Measurements from ENCODE around the gene PHKB. TPM values are rescaled to one million over a fixed set of nuclear protein-coding genes. Genes with fewer than 3 reads are reported as not detected.
A peak's percentile ranks its signal among the peaks of the same experiment; 100 is the strongest.
"Not testable (repeated sequence)": the region's sequence is repeated elsewhere in the genome, so short reads cannot be mapped to it uniquely, and the experiment has no call there.

Gene PHKB
- total RNA-seq, 1 experiment from 2014 or later, result 47.6 TPM

DNA sequence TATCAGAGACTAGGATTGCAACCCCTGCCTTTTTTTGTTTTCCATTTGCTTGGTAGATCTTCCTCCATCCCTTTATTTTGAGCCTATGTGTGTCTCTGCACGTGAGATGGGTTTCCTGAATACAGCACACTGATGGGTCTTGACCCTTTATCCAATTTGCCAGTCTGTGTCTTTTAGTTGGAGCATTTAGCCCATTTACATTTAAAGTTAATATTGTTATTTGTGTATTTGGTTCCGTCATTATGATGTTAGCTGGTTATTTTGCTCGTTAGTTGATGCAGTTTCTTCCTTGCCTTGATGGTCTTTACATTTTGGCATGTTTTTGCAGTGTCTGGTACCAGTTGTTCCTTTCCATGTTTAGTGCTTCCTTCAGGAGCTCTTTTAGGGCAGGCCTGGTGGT is 220.4 kb downstream of the PHKB start:
- not testable (repeated sequence) for DNase-seq (ENCODE audit: low read depth)

DNA sequence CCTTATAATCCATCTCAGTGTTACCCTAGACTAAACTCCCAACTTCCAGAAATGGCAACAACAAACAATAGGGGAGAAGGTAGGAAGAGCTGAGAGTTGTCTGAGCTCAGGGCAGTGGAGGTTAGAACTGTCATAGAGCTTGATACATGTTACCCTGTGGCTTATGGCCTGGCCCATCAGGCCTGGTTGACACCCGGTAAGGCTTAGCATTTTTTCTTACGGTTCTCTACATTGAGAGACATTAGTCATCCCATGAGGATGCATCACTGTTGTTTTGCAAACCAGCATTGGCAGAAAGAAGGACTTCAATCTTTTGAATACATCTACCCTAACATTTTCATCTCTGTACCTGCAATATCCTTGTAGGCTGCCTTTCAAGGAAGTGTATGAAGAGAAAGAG is 226.6 kb downstream of the PHKB start:
- peak; percentile 64 for DNase-seq (ENCODE audit: low read depth)

DNA sequence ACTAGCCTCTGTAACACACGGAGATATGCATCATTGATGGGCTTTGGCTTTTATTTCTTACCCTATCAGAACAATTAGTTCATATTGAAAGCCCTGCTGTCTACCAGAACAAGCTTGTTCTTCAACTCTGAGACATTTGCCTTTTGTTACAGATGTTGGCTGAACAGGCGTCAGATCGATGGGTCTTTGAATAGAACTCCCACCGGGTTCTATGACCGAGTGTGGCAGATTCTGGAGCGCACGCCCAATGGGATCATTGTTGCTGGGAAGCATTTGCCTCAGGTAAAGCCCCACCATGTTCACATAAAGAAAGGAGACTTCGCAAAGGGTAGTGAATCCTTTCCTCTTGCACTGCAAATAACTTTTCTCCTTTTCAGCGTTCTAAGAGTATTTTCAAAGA is 232.1 kb downstream of the PHKB start:
- DNase-seq (ENCODE audit: low read depth), result no peak

DNA sequence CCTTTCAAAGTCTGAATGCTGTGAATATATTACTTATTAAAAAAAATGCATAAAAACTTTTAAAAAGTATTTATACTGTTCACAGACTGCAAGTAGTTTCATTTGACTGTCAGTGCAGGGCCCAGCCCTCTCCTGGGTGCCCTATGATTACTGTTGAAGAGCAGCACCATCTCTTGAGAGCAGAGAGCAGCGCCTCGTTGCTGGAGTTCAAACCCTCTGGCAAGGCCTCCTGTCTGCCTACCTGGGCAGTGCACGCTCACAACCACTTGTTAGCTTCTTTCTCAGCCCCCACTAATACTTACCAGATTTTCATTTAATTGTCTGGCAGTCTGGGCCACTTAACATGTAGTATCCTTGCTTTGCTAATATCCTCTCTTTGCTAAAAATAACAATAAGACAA is 233.4 kb downstream of the PHKB start:
- DNase-seq (ENCODE audit: low read depth), result no peak

DNA sequence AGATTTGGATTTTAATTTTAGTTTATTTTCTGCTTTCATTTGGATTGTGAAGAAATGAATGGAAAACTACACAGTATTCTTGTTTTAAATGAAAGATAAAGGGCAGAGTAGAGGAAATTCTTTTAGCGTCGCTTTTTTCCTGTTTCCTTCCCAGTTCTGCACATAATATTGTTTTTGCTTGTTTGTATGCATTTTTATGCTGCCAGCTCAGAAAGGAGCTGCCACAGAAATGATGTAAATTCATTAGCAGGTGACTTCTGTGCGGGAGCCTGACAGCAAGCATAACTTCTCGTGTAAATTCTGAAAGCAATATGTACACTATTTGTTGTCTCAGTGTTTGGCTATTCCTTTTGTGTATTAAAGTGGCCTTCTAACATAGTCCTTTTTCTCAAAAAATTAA is 234.6 kb downstream of the PHKB start:
- DNase-seq (ENCODE audit: low read depth), result no peak

DNA sequence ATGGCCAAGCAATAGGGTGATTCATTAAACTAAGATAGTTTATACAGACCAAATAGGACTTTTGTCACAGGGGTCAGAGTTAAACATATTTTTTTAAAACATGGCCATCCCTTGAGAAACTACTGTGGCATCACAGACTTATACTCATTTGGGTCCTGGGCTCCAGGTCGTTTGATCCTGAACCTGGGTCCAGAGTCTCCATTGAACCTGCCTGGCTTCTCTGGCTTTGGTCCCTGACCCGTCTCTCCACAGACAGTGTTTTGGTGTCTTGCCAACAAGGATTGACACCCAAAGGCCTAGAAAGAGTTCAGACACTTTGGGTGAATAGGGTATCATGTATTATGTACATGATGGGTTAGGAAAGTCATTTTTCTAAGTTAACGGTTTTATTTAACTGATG is 236.7 kb downstream of the PHKB start:
- no peak for DNase-seq (ENCODE audit: low read depth)

DNA sequence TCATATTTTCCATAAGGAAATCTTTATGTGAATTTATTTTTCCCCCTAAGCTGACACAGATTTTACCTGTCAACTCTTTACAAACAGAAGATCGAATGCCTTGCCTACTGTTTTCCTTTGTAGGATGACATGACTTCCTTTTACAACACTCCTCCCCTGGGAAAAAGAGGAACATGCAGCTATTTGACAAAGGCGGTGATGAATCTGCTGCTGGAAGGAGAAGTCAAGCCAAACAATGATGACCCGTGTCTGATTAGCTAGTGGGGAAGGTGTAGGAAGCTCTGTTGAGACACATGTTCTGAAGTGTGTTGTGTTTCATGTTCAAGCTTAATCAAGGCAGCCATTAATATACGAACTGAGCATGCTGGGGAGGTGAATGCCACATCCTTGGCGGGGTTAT is 238.0 kb downstream of the PHKB start:
- DNase-seq (ENCODE audit: low read depth), result no peak

DNA sequence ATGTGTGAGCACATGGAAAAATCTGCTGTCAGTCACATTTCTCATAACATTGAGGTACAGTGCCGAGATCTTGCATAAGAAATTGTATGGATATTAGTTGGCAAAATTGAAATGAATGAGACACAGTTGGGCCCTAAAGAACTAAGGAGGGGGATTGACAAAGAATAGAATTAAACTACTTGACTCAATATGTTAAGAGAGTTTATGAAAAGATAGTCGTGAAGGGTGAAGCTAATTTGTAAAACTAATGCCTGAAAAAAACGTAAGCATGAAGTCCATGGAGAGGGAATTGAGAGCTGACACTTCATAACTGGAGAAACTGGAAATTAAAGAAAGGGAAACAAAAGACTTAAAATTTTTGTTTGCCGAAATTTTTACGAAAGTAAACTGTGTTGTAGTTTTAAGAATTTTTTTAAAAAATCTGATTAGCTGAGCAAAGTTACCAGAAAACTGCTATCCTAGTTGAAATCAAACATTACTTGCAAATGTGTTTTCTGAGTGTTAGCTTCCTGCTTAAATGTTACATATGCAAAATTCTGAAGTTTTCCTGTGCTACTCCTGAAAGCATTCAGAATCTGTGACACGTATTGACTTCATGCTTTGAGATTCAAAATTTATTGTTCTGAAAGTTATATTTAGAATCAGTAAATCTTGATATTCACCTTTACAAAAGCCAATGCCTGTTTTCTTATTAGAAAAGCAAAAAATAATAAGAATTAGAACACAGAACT is 239.9 kb downstream of the PHKB start:
- DNase-seq (ENCODE audit: low read depth), result no peak

DNA sequence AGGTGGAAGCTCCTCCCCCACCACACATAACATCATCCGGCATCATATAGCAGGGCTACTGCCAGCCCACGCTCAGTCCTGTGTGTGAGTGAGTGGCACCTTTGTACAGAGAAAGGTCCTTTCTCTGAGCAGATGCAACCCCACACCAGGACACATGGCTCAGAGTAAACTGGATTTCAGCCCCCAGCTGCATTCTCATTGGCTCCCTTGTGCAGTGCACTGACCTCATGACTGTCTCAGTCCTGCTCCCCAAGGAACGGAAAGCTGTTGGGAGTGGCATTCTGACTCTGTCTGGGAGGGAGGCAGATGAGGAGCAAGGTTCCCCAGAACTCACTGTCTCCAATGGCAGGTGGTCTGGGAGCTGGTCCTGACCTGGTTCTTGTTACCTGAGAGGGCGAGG is 244.1 kb downstream of the PHKB start:
- DNase-seq (ENCODE audit: low read depth), result no peak

DNA sequence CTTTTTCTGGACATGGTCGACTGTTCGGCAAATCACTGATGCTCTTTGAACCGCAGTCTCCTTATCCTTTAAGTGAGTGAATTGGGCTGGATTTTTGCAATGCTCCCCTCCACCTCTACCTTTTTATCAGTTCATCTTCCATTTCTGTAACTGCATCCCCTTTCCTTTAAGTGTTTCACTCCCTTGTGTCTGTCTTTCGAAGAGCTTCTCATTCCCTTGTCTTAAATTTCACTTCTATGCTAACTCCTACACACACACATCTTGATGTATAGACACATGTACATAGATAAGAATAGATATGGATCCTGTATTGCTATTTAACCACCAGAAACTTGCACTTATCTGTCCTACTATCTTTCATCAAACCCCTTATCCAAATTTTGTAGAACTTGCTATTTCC is 250.7 kb downstream of the PHKB start:
- DNase-seq (ENCODE audit: low read depth), result no peak

DNA sequence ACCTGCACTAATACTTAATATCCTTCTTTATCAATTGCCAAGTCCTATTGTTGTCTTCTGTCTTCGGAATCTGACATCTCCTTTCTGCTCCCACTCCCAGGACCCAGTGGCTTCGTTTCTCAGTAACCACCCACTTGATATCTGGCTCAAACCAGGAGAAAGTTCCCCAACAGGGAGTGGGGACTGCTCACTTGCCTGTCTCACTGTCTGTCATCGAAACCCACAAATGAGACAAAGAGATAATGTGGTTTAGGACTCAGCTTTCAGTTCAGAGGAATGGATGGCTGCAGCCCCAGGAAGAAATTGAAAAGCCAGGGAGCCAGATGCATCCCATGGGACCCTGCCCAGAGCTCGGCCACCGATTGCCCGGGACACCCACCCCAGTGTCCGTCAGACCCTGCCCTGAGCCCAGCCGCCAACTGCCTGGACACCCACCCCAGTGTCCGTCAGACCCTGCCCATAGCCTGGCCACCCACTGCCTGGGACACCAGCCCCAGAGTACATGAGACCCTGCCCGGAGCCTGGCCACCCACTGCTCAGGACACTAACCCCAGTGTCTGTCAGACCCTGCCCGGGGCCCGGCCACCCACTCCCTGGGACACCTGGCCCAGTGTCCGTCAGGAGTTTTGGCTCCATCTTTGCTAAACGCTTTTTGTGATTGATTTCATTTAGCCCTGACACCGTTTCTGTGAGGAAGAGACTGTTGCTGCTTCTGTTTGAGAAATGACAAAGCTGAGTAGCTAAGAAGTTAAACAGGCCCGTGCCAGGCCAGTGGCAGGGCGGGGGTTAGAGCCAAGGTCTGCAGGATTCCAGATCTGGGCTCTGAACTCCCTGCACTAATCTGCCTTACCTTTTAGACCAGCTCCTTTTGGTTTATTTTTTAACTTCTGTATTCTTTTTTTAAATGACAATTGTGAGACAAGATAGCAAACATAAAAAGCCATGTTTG is 251.4 kb downstream of the PHKB start:
- DNase-seq (ENCODE audit: low read depth), result peak; percentile 80

DNA sequence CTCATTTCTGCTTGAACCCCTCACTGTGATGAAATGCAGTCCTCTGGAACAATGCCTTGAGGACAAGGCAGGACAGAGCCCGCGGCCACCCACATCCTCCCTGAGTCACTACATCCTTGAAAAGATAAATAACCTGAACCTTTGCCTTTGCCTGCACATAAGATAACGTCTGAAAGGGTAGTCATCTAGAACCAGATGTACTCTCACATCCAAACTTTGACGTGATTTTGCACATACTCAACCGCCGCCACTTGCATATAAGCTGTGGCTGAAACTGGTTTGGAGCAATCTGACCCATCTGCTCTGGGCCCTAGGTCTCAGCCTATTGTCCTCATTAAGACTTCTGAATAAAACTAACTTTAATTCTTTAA is 252.1 kb downstream of the PHKB start:
- DNase-seq (ENCODE audit: low read depth), result peak; percentile 97

DNA sequence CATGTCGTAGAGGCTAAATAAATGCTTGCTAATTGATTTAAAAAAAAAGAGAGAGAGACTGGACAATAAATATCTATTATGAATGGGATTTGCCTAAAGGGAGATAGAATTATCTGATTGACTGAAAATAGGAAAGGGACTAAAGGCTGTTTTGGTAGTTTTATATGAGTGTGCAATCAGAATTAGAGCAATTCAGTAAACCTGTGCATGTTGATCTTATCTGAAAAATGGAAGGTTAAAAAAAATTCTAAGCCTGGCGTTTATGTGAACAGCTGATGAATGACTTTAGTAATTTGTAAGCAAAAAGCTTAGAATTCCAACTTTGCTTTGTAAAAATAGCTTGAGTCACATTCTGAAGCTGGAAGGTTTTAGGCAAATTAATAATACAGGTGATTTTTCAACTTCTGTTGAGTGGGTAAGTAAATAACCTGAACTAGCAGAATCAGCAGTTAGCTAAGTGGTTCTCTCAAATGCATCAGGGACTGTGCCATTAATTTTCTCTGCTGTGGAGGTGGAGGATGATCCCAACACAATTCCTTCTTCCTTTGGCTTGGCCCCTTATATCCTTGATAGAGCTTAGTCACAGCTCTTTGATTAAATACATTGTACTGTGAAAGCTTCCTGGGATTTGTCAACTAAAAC is 254.4 kb downstream of the PHKB start:
- no peak for DNase-seq (ENCODE audit: low read depth)

DNA sequence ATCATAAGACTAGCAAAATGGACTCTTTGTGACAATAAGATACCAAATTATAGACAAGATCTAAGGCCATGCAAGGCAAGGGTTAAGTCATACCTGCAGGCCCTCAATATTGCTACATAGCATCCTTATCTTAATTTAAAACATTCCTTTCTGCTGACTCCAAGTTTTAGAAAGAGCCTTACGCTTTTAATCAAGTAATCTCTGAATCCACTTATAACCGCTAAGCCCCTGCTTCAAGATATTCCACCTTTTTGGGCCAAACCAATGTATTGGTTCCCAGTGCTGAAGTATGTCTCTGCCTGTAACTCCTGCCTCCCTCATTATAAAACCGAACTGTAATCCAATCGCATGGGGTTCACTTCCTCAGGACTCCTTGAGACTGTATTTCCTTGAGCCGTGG is 255.4 kb downstream of the PHKB start:
- peak; percentile 40 for DNase-seq (ENCODE audit: low read depth)

DNA sequence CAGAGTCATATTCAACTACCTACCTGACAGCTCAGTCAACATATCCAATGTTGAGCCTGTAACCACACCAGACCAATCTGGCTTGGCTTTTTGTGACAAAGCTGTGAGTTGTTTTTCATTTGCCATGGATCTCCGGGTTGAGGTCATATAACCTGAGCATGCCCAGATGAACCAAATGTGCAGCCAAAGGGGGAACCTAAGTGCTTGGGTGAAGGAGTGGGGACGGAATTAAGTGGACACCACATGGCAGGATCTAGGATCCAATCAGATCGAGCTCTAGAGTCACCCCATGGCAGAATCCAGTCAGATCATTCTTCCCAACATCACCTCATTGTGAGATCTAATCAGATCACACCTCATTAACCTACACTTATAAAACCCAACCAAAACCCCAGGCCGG is 258.6 kb downstream of the PHKB start:
- DNase-seq (ENCODE audit: low read depth), result no peak

DNA sequence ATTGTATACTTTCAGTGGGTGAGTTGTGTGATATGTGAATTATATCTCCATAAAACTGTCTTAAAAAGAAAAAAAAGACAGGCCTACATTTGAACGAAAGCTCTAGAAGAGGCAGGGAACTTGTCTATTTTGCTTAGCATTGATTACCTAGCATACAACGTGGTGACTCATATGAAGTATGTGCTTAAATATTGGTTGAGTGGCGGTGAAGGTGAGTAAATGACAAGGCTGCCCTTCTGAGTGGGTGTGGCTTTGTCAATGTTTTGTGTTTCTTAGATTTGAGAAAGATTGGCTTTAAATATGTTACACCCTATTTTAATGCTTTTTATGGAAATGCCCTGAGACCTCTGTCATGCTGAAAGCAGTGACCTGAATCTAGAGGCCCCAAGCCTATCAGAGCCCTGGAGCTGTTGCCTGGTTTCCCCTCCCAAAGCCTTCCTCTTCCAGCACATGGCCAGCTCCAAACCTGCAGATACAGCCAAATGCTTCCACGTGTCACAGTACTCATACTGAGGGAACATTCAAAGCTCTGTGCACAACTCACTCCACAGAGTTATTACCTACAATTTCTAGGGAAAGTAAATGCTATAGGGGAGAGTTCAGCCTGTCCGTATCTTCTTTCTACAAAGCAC is 260.0 kb downstream of the PHKB start:
- no peak for DNase-seq (ENCODE audit: low read depth)

DNA sequence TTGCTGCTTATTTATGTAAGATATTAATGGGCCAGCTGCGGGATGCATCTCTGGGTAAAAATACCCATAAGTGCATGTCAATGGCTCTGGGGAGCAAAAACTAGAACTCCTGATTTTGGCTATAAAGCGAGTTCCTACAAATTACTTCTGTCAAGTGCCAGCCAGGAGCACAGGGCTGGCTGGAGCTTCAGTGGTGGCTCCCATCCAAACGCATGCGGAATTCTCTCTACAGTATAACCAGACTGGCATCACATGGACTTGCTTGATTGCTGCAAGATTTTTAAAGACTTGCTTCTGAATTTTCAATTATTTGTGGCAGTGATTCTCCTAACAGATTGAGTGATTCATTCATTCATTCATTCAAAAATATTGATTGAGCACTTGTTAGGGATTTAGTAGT is 260.9 kb downstream of the PHKB start:
- no peak for DNase-seq (ENCODE audit: low read depth)

DNA sequence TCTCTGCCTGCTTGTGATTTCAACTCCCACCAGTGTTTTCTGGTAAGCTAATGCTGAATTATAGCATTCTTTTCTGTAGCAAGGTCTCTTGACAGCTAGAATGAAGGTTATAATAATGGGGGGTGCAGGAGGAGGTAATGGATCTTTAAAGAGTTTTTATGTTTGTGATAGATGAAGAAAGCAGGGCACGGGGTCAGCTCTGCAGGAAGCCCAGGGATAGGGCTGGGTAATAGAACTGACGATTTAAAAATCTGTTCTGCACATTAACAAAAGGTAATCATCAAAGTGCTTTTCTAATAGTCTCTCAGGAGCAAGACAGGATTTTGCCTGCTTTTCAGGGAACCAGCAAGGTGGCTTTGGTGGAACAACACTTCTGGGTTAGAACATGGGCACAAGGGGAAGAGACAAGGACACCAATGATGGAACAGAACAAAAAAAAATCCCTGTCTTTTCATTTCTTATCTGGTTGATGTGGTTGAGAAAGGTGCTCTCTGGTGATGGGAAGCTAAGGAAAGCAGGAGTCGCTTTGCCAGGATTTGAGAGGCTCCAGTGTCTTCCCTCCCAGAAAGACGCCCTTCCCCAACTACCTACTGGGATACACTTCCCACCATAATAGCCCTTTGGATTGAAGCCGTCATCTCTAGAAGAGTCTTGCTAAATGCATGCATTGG is 263.1 kb downstream of the PHKB start:
- no peak for DNase-seq (ENCODE audit: low read depth)

DNA sequence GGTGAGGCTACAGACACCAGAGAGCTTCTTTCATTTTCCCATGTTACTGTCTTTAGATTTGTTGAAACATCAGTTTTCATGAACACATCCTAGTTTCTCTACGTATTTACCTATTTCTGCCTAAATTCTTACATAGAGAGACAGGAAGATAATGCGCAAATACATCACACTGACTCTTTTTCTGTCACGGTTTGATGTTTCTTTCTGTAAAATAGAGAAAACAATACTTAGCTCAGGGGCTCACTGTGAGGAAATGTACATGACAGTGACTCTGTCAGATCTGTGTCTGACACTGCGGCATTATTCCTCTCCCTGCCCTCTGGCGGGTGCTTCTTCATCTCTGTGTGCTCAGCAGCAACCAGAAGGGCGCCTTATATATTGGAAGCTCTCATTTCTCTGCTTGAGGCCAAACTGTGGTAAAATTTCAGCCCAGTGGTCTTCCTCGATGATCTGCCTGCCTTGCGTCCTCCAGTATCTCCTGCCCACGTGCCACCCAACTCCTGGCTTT is 264.1 kb downstream of the PHKB start:
- DNase-seq (ENCODE audit: low read depth), result no peak

DNA sequence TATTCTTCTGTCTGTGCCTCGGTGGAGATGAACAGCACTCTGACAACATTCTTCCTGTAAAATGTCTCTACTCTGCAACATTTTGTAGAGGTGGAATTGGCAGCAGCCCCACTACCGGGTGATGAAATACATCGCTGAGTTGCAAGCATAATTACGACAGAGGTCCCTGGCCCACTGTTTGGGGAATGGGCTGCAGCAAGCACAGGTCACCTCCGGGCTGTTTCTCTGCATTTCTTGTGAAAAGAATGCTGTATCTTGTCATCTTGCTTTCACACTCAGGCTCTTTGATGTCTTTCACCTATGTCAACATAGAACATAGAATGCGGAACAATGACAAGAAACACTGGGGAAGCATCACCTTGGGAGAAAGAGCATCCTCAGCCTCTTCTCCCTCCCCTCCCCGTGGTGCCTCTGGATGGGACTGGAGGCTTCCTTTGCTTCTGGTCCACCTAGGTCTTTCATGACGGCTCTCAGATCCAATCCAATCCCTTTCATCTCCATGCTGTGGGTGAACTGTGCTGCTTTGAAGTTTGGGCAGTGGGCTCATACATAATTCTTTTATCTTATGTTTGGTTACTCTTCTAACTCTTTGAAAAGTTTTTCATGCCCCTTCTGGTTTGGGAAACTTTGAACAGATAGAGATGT is 265.0 kb downstream of the PHKB start:
- no peak for DNase-seq (ENCODE audit: low read depth)

DNA sequence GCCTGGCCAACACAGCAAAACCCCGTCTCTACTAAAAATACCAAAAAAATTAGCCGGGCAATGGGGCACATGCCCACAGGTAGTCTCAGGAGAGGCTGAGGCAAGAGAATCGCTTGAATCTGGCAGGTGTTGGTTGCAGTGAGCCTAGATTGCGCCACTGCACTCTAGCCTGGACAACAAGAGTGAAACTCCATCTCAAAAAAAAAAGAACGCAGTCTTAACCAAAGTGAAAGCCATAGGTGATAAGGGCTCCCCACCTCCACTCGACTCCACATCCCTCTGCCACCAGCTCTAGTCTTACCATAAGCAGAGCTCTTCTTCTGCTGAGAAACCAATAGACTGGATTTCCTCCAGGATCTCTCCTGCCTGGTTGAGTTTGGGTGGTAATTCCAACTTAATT is 266.0 kb downstream of the PHKB start:
- DNase-seq (ENCODE audit: low read depth), result no peak

Measured in RPMI7951 (cell line).